Activated CD4-positive, alpha-beta T cell treated with anti-CD3 and anti-CD28 coated beads for 36 hours (primary cell): ENCODE data around the gene RPS6KA5. TPM values are rescaled to one million over a fixed set of nuclear protein-coding genes. Genes with fewer than 3 reads are reported as not detected.
"Not testable (repeated sequence)": the region's sequence is repeated elsewhere in the genome, so short reads cannot be mapped to it uniquely, and the experiment has no call there.

Source experiments
- ATAC-seq: fragments of 200-7000 bp; cut with Tn5 transposase; one replicate; pipeline ENCODE4 v1.10.0; 2021; ENCODE audit warnings: mild to moderate bottlenecking, moderate library complexity
- CTCF ChIA-PET: fragments of 350-600 bp; sonication (Branson Sonifier 250); formaldehyde crosslinking; loops from one replicate; lab custom pipeline; 2021; ENCODE audit warnings: antibody characterized with exemption; lab: Charles Lee
- POLR2A ChIA-PET: fragments of 350-600 bp; sonication (Branson Sonifier 250); formaldehyde crosslinking; loops from one replicate; lab custom pipeline; 2021; ENCODE audit warnings: antibody characterized with exemption, inconsistent platforms; lab: Charles Lee
- DNase-seq: peaks from one replicate; pipeline ENCODE4 v3.0.0-alpha.2; 2020
- H3K27ac Mint-ChIP-seq: one replicate; pipeline ENCODE4 v1.8.0; 2021; ENCODE audit warnings: mixed read lengths
- H3K27me3 Mint-ChIP-seq: one replicate; pipeline ENCODE4 v1.8.0; 2021; ENCODE audit warnings: mixed read lengths
- H3K36me3 Mint-ChIP-seq: one replicate; pipeline ENCODE4 v1.8.0; 2021; ENCODE audit warnings: low read depth, mixed read lengths
- H3K4me1 Mint-ChIP-seq: one replicate; pipeline ENCODE4 v1.8.0; 2021; ENCODE audit warnings: mixed read lengths
- H3K4me3 Mint-ChIP-seq: one replicate; pipeline ENCODE4 v1.8.0; 2021; ENCODE audit warnings: mild to moderate bottlenecking, moderate library complexity, mixed read lengths
- H3K9me3 Mint-ChIP-seq: one replicate; pipeline ENCODE4 v1.8.0; 2021; ENCODE audit warnings: low read depth, mixed read lengths
- intact Hi-C, 2 experiments: fragments of 100-400 bp; cut with DNase I in 1 of 2; cut with micrococcal nuclease in 1 of 2; formaldehyde crosslinking; loops; one replicate each; pipeline versions ENCODE4 v1.14.2 to v1.15.1; 2022 to 2024; cut with DNase I, micrococcal nuclease
- total RNA-seq, 2 experiments: library from RNA; stranded (reverse); gene quantifications; one replicate each; pipeline ENCODE4 v1.2.3, GENCODE V29; 2021

The RPS6KA5 gene
- total RNA-seq, 2 experiments from 2014 or later, result 11.9 to 13.8 TPM

GRCh38 chr14:90836692-90837063 is 223.8 kb downstream of the RPS6KA5 start:
- Mint-ChIP-seq H3K27me3 (no peaks in the 10 kb centered on the region), H3K36me3 (no peaks in the 10 kb centered on the region), H3K9me3 (no peaks in the 10 kb centered on the region), H3K4me3 (no peak overlapping the region), H3K4me1 (peaks cover 14% of the 10 kb centered on the region), H3K27ac (no peak overlapping the region)
- POLR2A ChIA-PET, result interaction anchor here (0.6 kb wide), 1 partner anchor 535 kb away, joined by 4 read pairs; no protein-coding TSS in a partner anchor
- no peak for DNase-seq
- intact Hi-C loops, result no loop called here
- CTCF ChIA-PET, result interaction anchor here (0.6 kb wide), 1 partner anchor 340 kb away, joined by 3 read pairs; no protein-coding TSS in a partner anchor
- ATAC-seq, result peak; percentile 23

GRCh38 chr14:90831821-90832220 is 228.6 kb downstream of the RPS6KA5 start:
- ATAC-seq (no peak), DNase-seq (no peak)
- intact Hi-C loops, result no loop called here
- ChIA-PET CTCF (interaction anchor here (0.6 kb wide), 1 partner anchor 383 kb away, joined by 3 read pairs; no protein-coding TSS in a partner anchor), POLR2A (no interaction called here)
- H3K9me3 Mint-ChIP-seq, result no peaks in the 10 kb centered on the region
- H3K4me1 Mint-ChIP-seq, result peaks cover 32% of the 10 kb centered on the region
- no peaks in the 10 kb centered on the region for H3K36me3 Mint-ChIP-seq
- no peaks in the 10 kb centered on the region for H3K27me3 Mint-ChIP-seq
- H3K27ac Mint-ChIP-seq, result no peak overlapping the region
- H3K4me3 Mint-ChIP-seq, result no peak overlapping the region

- CTCF ChIA-PET, result interaction anchor here (0.6 kb wide), 1 partner anchor 383 kb away, joined by 3 read pairs; no protein-coding TSS in a partner anchor
- ATAC-seq (no peak), DNase-seq (no peak)
- Mint-ChIP-seq H3K9me3 (no peaks in the 10 kb centered on the region), H3K27me3 (no peaks in the 10 kb centered on the region), H3K4me1 (peaks cover 27% of the 10 kb centered on the region), H3K36me3 (no peaks in the 10 kb centered on the region), H3K4me3 (no peak overlapping the region), H3K27ac (no peak overlapping the region)
- intact Hi-C loops, result no loop called here
- POLR2A ChIA-PET, result interaction anchor here (0.7 kb wide), 1 partner anchor 68 kb away, joined by 3 read pairs; no protein-coding TSS in a partner anchor
Observed at GRCh38 chr14:90830931-90831701, 229.3 kb downstream of the RPS6KA5 start.

- POLR2A ChIA-PET, result no interaction called here
- DNase-seq (no peak), ATAC-seq (no peak)
- no peak overlapping the region for H3K4me3 Mint-ChIP-seq
- peak overlapping the region; percentile 13 for H3K27ac Mint-ChIP-seq
- H3K27me3 Mint-ChIP-seq, result no peaks in the 10 kb centered on the region
- intact Hi-C loops, result loop anchor here (2.0 to 10.0 kb wide), 6 partner anchors 71 to 875 kb away; partner anchors contain the start of genes CCDC88C (in 1 of the 2), EFCAB11 (in 1 of the 2) and TDP1 (in 1 of the 2)
- CTCF ChIA-PET, result no interaction called here
- H3K36me3 Mint-ChIP-seq, result no peaks in the 10 kb centered on the region
- H3K4me1 Mint-ChIP-seq, result peaks cover 20% of the 10 kb centered on the region
- H3K9me3 Mint-ChIP-seq, result no peaks in the 10 kb centered on the region
Observed at GRCh38 chr14:90829677-90830076, 230.8 kb downstream of the RPS6KA5 start.

- peaks cover 4% of the 10 kb centered on the region for H3K9me3 Mint-ChIP-seq
- H3K4me1 Mint-ChIP-seq, result peaks cover 20% of the 10 kb centered on the region
- ChIA-PET POLR2A (interaction anchor here (0.6 to 1.1 kb wide), 2 partner anchors 80 to 500 kb away, joined by 3 to 11 read pairs; no protein-coding TSS in a partner anchor), CTCF (interaction anchor here (0.6 to 0.7 kb wide), 2 partner anchors 70 to 285 kb away, joined by 3 to 4 read pairs; partner anchors contain the start of gene DGLUCY)
- H3K27ac Mint-ChIP-seq, result peak overlapping the region; percentile 88
- ATAC-seq (peak; percentile 61), DNase-seq (peak; percentile 25)
- peaks cover under 1% of the 10 kb centered on the region for H3K36me3 Mint-ChIP-seq
- H3K27me3 Mint-ChIP-seq, result no peaks in the 10 kb centered on the region
- intact Hi-C loops, result loop anchor here (1.0 to 10.0 kb wide), 9 partner anchors 70 to 874 kb away; partner anchors contain the start of genes CCDC88C (in 1 of the 2), EFCAB11 (in 1 of the 2), RPS6KA5 (in 1 of the 2) and TDP1 (in 1 of the 2)
- peak overlapping the region; percentile 68 for H3K4me3 Mint-ChIP-seq
Observed at GRCh38 chr14:90828642-90829487, 231.6 kb downstream of the RPS6KA5 start.

GRCh38 chr14:90827919-90828610 is 232.4 kb downstream of the RPS6KA5 start:
- intact Hi-C loops, result loop anchor here (1.0 to 10.0 kb wide), 9 partner anchors 69 to 873 kb away; partner anchors contain the start of genes CCDC88C (in 1 of the 2), EFCAB11 (in 1 of the 2), RPS6KA5 (in 1 of the 2) and TDP1 (in 1 of the 2)
- peaks cover 10% of the 10 kb centered on the region for H3K9me3 Mint-ChIP-seq
- H3K4me1 Mint-ChIP-seq, result peaks cover 20% of the 10 kb centered on the region
- peak overlapping the region; percentile 88 for H3K27ac Mint-ChIP-seq
- DNase-seq (peak; percentile 95), ATAC-seq (peak; percentile 99)
- H3K4me3 Mint-ChIP-seq, result peak overlapping the region; percentile 68
- no peaks in the 10 kb centered on the region for H3K27me3 Mint-ChIP-seq
- ChIA-PET POLR2A (interaction anchor here (1.1 kb wide), 1 partner anchor 80 kb away, joined by 3 read pairs; no protein-coding TSS in a partner anchor), CTCF (interaction anchor here (0.6 to 0.7 kb wide), 2 partner anchors 70 to 286 kb away, joined by 3 to 4 read pairs; partner anchors contain the start of gene DGLUCY)
- H3K36me3 Mint-ChIP-seq, result peaks cover 3% of the 10 kb centered on the region

GRCh38 chr14:90823542-90823941 is 236.9 kb downstream of the RPS6KA5 start:
- H3K27ac Mint-ChIP-seq, H3K4me3 Mint-ChIP-seq, DNase-seq, CTCF ChIA-PET, POLR2A ChIA-PET, ATAC-seq, H3K27me3 Mint-ChIP-seq, H3K36me3 Mint-ChIP-seq: not testable (repeated sequence)
- intact Hi-C loops, result loop anchor here in 1 of 2 experiments (10.0 kb wide), 1 partner anchor 869 kb away; the partner anchor contains the start of genes EFCAB11 and TDP1
- H3K4me1 Mint-ChIP-seq, result peaks cover 17% of the 10 kb centered on the region
- H3K9me3 Mint-ChIP-seq, result peaks cover 10% of the 10 kb centered on the region

- Mint-ChIP-seq H3K9me3 (peaks cover 10% of the 10 kb centered on the region), H3K36me3 (peaks cover 3% of the 10 kb centered on the region), H3K27ac (no peak overlapping the region), H3K4me1 (peaks cover 9% of the 10 kb centered on the region), H3K27me3 (peaks cover 5% of the 10 kb centered on the region), H3K4me3 (no peak overlapping the region)
- DNase-seq, result peak; percentile 90
- POLR2A ChIA-PET, result no interaction called here
- intact Hi-C loops, result loop anchor here in 1 of 2 experiments (10.0 kb wide), 1 partner anchor 866 kb away; the partner anchor contains the start of genes EFCAB11 and TDP1
- ATAC-seq, result peak; percentile 95
- CTCF ChIA-PET, result interaction anchor here (0.6 to 1.2 kb wide), 2 partner anchors 62 to 119 kb away, joined by 3 read pairs; no protein-coding TSS in a partner anchor
Observed at GRCh38 chr14:90820958-90821357, 239.5 kb downstream of the RPS6KA5 start.

- no peak overlapping the region for H3K27ac Mint-ChIP-seq
- peaks cover 9% of the 10 kb centered on the region for H3K4me1 Mint-ChIP-seq
- peaks cover 10% of the 10 kb centered on the region for H3K9me3 Mint-ChIP-seq
- intact Hi-C loops, result loop anchor here in 1 of 2 experiments (10.0 kb wide), 1 partner anchor 865 kb away; the partner anchor contains the start of genes EFCAB11 and TDP1
- H3K27me3 Mint-ChIP-seq, result peaks cover 11% of the 10 kb centered on the region
- no peak for ATAC-seq
- no peak for DNase-seq
- ChIA-PET CTCF (interaction anchor here (1.2 kb wide), 1 partner anchor 61 kb away, joined by 3 read pairs; no protein-coding TSS in a partner anchor), POLR2A (no interaction called here)
- no peak overlapping the region for H3K4me3 Mint-ChIP-seq
- H3K36me3 Mint-ChIP-seq, result peaks cover 3% of the 10 kb centered on the region
Observed at GRCh38 chr14:90819734-90820393, 240.6 kb downstream of the RPS6KA5 start.

- no peak overlapping the region for H3K27ac Mint-ChIP-seq
- intact Hi-C loops, result no loop called here
- no peak overlapping the region for H3K4me3 Mint-ChIP-seq
- H3K36me3 Mint-ChIP-seq, result peaks cover under 1% of the 10 kb centered on the region
- peaks cover 9% of the 10 kb centered on the region for H3K4me1 Mint-ChIP-seq
- peaks cover 5% of the 10 kb centered on the region for H3K9me3 Mint-ChIP-seq
- peaks cover 11% of the 10 kb centered on the region for H3K27me3 Mint-ChIP-seq
- CTCF ChIA-PET, result no interaction called here
- POLR2A ChIA-PET, result no interaction called here
- no peak for DNase-seq
- no peak for ATAC-seq
Observed at GRCh38 chr14:90818715-90819114, 241.7 kb downstream of the RPS6KA5 start.
